GM19025 (cell line): Measurements from ENCODE around the gene GNAT3.

Experiments used
- ATAC-seq: cut with Tn5 transposase; IDR thresholded peaks from one replicate; pipeline ENCODE4 v1.9.1; 2021; ENCODE audit warnings: mild to moderate bottlenecking, low read depth, moderate library complexity; ENCODE audit not compliant: unreplicated experiment

GNAT3 gene

DNA sequence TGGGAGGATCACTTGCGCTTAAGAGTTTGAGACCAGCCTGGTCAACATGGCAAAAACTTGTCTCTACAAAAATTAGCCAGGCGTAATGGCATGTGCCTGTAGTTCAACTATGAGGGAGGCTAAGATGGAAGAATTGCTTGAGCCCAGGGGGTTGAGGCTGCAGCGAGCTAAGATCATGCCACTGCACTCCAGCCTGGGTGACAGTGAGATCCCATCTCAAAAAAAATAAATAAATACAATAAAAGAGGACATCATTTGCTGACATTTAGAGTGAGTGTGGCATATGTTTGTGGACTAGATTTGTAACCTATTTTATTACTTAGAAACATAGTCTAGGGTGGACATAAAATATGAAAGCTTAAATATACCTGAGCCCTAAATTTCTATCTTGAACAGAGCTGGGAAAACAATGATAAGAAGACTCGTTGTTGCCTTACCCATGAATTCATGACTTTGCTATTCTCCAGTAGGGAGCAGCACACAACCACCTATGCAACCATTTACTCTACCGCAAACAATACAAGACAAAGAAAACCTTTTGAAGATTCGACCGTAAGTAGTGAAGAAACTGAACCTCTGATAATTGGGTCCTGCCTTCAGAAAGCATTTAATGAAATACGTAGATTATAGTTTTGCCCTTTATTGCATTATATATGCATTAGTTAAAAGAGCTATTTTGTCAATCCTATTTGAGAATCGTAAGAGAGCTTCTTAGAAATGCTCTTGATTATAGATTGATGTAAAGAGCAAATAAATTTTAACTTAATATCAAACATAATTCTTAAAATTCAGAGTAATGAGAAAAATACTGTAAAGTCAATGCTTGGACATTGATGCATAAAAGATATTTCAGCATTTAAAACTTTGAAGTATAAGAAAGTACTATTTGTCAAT, 83.5 kb downstream of the GNAT3 start:
- no peak for ATAC-seq

DNA sequence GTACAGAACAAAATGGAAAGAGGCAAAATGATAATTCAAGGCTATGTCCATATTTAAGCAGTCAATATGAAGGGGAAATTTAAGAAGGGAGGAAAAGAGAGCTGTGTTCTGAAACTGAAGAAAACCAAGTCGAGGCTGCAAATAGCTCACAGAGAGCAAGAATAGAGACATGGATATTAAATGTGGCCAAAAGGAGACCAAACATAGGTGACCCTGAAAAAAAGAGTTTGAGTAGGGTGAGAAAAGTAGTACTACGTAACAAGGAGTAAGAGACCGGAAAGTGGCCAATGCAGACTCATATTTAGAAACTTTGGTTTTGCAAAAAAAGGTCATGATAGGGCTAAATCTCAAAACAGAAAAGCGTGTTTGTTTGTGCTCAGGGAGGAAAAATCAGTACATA, 84.6 kb downstream of the GNAT3 start:
- no peak for ATAC-seq

- no peak for ATAC-seq
Observed at GRCh38 chr7:80420876-80421275, 91.0 kb downstream of the GNAT3 start.

GRCh38 chr7:80417211-80417793, 94.6 kb downstream of the GNAT3 start:
- ATAC-seq, result no peak

DNA sequence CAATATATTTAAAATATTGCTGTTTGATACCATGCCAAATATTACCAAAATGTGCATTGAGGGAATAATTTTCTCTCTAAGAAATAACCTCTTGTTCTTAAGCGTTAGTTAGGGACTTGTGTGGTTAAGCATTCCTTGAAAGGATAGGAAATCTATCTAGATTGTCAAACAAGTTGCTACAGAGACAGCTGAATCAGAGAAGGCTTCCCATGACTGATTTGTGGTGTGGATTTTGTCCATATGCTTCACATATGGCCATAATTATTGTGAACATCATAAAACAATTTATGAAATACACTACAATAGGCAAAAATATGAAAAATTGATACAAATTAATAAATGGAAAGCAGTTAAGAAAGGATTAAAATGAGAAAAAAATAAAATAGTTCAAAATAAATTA, 96.3 kb downstream of the GNAT3 start:
- no peak for ATAC-seq

- no peak for ATAC-seq
Observed at GRCh38 chr7:80415114-80415513, 96.8 kb downstream of the GNAT3 start.

GRCh38 chr7:80414331-80414730, 97.5 kb downstream of the GNAT3 start:
- no peak for ATAC-seq

GRCh38 chr7:80413383-80413945, 98.4 kb downstream of the GNAT3 start:
- no peak for ATAC-seq

DNA sequence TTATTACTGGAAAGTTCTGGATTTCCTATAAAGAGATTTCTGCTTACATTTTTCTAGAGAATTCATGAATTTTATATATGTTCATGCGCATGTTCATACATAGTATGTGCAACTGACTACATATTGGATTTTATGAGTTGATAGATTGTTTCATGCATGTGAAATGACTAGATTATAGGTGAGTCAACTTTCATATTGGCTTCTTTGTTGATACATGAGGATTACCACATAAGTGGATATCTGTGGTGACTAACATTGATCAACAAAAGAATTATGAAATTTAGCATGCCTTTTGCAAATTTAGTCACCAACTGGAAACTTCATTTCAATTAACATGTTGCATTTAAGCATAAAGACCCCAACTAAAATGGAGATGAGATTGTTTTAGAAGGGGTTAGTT, 99.0 kb downstream of the GNAT3 start:
- ATAC-seq, result no peak

- no peak for ATAC-seq
Observed at GRCh38 chr7:80411621-80412020, 100.2 kb downstream of the GNAT3 start.

GRCh38 chr7:80410081-80410480, 101.8 kb downstream of the GNAT3 start:
- no peak for ATAC-seq
